Left hindlimb (tissue), 1 donor: ENCODE results near the gene SELENOP.
"Not testable (repeated sequence)": the region's sequence is repeated elsewhere in the genome, so short reads cannot be mapped to it uniquely, and the experiment has no call there.

Source experiments
- DNase-seq: peaks from one replicate; pipeline ENCODE4 v3.0.0-alpha.2; 2018

The SELENOP gene

DNA sequence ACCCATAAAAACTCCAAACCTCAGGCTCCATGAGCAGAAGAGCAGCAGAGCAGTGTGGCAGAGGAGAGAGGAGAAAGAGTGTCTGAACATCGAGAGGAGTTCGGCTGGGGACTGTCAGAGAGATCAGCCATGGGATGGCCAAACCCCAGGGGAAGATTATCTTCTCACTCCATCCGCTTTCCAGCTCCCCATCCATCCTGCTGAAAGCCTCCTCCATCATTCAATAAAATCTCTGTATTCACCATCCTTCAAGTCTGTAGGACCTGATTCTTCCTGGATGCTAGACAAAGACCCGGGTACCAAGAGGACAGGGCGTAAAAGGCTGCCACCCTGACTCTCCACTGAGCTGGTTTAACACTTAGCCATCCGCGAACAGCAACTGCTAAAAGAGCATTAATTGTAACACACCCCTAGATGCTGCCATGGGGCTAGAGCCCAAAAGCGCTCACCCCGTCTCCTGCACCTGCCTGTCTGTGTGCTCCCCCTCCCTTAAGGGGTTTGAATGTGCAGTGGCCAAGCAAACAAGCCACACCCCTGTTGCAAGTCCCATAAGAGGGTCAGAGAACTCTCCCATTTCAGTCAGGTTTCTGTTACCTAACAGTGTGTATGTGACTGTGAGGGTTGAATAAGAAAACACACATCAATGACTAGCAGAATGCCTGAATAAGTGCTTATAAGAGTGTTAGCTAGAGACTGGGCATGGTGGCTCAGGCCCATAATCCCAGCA is 13.9 kb upstream of the SELENOP start:
- no peak for DNase-seq

DNA sequence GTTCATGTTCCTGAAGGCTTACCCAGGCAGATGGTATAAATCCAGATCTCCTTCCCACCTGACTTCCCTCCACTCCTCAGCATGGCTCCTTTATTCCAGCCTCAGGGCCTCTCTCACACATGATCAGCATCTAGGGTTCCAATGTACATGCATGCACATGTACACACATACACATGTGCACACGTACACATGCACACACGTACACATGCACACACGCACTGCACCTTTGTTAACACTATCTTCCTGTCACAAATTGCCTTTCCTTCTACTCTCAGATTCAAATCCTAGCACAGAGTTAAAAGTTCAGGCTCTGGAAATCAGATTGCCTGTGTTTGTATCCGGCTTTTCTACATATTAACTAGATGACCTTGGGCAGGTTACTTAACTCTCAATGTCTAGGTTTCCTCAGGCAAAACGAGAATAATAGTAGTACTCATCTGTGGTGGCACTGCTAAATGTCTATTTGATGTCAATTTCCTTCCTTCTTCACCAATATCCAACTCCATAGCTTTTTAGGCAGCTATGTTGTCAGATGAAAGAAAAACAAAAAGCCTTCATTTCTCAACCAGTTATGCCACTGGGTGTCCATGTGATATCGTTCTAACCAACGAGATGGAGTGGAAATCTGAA is 12.8 kb upstream of the SELENOP start:
- DNase-seq: no peak

DNA sequence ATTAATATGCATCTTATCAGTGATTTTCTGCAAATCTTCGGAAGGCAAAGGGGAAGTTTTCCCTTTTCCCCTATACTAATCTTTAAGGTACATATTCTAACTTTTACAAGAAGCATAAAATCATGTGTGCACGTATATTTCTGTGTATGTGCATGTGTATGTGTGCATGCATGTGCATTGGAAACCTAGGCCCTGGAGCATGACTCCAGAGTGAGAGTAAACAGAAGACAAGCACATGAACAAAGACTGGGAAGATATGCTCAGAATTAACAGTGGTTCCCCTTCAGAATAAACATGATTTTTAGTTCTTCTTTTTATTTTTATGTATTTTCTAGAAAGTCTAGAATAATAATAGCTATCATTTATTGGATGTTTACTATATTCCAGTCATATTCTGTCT is 10.9 kb upstream of the SELENOP start:
- DNase-seq: no peak

DNA sequence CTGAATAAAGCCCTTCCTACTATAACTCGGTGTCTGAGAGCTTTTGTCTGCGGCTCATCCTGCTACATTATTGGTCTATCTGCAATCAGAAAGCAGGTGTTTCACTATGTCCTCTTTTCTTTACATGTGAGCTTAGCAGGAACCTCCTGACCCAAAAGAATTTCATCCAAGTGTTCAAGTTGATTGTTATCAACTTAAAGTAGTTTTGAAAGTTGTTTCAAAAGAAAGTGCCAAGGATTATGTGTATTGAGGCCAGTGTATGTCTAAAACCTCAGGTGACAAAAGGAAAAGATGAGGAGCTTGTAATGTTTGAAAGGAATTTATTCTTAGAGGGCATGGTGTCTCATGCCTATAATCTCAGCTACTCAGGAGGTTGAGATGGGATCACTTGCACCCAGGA is 8.1 kb upstream of the SELENOP start:
- no peak for DNase-seq

DNA sequence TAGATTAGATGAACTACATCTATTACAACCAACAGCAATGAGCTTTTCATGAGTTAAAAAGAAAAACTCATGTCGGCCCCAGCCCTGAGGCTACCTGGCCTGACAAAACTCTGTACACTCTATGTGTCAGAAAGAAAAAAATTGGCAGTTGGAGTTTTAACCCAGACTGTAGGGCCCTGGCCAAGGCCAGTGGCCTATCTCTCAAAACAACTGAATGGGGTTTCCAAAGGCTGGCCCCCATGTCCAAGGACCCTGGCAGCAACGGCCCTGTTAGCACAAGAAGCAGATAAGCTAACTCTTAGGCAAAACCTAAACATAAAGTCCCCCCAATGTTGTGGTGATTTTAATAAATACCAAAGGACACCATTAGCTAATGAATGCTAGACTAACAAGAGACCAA is 4.9 kb upstream of the SELENOP start:
- DNase-seq: not testable (repeated sequence)

DNA sequence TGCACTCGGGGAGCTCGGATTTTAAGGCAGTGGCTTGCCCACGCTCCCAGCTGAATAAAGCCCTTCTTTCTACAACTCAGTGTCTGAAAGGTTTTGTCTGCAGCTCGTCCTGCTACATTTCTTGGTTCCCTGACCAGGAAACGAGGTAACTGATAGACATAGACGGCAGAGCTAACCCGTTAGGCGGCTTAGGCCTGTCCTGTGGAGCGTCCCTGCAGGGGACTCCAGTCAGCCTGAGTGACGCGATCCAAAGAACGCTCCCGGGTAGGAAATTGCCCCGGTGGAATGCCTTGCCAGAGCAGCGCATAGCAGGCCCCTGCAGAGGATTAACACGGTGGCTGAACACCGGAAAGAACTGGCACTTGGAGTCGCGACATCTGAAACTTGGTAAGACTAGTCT is 1.8 kb upstream of the SELENOP start:
- no peak for DNase-seq

DNA sequence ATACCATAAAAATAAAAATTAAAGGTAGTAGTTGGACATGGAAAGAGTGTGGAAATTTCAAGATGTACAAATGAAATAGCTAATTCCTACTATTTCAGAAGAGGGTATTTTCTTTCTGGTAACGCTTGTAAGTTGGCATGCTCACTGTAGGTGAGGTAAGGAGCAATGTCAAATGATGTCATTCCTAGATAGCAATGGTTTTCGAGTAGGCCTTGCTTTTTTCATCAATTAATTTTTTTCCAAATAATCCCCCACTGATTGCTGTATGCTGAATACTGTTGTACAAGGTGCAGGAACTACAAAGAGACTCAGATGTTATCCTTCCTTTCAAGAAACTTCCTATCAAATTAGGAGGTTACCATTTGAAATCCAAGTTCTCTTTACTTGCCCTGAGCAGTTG is 928 bp upstream of the SELENOP start:
- DNase-seq: no peak

DNA sequence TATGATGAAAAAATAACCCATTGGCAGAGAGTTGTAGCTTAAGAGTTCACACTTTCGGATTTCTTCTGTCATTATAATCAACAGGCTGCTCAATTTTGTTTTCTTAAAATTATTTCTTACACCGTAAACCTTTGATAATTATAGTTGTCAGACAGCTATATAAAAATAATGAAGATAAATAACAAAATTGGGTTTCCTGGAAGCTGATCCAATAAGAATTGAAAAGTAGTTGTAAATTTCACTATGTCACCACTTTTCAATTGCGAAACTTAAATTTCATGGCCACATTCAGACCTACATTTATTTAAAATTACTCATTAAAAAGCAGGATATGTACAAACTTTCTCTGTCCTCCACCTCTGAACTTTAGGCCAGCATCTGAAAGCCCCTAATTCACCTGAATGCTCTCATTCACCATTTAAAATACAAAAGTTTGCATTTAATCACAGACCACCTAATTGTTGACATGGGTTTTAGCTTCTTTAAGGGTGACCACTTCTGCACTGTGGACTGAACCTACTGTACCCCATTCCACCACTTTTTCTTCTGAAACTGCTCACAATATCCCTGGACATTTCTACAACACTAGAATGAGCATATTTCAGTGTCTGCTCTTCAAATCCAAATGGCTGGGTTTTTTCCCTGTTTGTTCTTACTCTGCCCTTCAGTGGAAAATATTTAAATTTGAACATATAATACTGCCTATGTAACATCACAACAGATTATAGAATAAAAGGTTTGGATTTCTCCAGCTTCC is 680 bp downstream of the SELENOP start:
- no peak for DNase-seq

DNA sequence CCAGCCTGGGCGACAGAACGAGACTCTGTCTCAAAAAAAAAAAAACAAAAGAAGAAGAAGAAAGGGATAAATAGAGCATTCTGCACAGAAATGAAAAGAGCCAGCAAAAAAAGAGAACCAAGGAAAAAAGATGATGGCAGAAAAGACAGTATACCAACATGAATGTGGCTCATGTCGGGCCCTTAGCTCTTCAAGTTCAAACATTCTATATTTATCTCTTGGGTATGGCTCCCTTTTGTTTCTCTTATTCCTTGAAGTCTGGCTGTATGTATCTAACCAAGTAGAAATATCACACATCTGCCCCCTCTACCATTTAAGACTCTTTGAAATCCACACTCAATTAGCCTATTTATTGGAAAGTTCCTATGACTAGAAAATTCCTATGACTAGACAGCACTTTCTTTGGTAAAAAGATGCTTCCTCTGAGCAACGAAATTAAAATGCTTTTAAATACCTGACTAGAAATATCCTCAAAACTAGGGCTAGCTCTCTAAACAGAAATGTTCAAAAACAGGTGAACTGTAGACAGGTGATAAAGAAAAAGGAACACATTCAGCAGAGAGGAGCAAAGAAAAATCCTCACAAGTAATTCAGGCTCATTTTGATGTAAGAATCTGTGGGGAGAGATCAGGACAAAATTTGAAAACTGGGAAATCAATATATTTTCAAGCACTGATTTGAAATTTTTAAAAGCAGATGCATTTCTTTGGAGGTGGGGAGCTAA is 2.6 kb downstream of the SELENOP start:
- no peak for DNase-seq

DNA sequence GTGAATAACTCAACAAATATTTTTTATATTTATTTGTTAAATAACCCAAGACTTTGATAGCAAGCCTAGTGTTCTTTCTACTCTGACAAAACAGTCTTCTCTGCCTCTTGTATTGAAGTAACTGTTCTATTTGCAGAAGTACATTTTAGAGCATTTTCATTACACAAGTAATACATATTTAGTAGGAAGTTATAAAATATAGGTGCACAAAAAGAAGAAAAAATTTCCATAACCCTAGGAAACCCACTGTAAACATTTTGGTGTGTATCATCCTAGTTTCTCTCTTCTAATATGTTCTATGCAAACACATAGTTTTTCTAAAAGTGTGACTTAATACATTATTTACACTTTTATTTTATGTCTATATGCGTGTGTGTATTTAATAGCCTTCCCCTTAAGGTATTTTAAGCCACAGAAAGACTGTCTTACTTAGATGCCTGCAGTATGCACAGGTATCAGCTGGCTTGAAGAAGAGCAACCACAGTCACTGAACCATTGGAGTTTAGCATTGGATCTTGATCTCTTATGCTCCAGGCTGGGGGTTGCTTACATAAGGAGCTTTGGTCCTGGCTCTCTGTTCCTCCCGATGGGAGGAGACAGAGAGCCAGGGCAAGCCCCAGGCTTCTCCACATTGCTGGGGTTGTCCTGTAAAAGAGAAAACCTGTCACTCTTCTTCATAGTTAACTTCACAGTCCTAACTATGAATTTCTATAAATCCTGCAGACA is 3.8 kb downstream of the SELENOP start:
- DNase-seq: no peak

DNA sequence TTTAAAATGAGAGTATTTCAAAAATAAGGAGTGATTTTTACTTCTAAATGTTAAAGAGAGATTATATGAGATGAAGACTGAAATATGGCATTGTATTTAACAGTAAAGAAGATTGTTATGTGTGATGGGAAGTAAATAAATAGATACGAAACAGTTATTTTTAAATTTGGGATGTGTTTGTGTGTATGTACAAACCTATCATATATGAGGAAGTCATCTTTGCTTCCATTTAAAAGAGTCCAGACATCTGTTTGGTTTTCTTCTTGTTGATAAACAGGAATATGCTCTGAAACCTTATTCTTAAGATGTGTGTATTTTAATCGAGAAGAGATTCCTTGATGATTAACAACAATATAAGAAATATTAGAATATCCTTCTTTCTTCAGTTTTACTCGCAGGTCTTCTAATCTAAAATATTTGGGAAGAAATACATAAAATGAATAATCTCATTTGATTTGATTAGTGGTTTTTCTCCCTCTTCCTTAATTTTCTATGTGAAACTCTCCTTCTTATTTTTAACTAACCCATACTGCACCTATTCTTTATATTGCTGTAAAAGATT is 4.9 kb downstream of the SELENOP start:
- no peak for DNase-seq

DNA sequence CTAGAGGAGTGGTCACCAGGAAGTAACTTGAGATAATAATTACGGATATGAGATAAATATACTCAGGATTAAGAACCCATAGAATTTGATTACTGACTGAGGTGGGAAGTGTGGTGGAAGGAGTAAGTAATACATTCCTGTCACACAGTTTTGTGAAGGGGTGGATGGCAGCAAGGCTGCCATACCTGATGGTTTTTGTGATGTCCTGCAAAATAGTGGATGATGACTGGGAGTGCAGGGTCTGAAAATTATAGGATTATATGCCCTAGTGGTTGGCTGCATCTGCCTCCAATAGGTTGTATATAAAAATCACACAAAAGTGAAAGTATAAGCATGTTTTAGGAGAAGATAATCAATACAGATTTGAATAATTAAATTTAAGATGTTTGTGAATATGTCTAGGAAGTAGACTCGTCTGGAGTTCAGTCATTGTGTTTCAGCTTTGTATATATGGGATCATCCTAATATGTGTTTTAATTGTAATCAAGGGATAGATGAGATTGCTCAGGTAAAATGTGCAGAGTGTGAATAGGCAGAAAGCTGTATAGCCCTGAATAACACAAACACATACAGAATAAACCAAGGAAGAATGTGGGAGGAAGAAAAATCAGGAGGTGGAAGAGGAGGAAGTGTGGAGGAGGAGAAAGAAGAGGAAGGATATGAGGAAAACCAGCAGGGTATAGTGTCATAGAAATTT is 5.5 kb downstream of the SELENOP start:
- DNase-seq: no peak

DNA sequence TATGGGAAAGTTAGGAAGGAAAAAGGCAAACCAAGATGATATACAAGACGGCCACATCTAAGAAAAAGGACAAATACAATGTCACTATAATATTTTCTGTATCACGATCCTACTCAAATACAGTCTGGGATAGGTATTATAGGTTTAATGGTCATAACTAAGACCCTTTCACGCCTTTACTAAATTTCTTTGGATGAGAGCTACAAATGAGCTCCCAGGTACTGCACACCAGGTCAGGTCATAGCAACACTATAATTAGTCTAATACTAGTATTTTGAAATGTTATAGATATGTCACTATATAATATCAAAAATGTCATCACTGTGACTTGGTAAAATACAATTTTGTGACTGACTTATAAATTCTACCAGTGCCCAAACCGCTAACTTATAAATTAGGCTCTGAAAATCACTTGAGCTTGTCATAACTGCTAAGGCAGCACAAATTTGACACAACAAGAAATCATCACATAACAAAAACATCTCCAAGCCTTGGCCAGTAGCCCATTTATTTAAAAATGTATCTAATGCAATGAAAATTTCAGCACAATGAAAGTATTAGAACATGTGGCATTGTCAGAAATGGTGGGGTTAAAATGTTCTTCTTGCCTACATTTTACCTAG is 6.9 kb downstream of the SELENOP start:
- DNase-seq: no peak

DNA sequence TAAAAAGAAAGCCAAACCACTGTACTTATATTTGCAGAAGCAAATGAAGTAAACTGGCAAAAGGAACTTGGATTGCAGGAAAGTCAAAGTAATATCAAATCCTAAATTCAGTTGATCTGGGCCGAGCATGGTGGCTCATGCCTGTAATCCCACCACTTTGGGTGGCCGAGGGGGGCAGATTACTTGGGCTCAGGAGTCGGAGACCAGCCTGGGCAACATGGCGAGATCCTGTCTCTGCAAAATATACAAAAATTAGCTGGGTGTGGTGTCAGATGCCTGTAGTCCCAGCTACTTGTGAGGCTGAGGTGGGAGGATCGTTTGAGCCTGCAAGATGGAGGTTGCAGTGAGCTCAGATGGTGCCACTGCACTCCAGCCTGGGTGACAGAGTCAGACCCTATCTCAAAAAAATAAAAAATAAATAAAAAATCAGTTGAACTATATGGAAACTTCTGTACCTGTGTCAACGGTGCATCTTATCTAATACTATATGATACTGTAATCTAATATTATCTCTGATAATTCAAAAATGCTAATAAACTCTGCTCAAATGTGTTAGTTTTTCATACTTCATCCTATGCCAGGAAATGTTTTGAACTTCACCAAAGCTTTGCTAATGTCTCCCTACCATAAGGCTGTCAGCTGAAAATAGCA is 10.1 kb downstream of the SELENOP start:
- no peak for DNase-seq

DNA sequence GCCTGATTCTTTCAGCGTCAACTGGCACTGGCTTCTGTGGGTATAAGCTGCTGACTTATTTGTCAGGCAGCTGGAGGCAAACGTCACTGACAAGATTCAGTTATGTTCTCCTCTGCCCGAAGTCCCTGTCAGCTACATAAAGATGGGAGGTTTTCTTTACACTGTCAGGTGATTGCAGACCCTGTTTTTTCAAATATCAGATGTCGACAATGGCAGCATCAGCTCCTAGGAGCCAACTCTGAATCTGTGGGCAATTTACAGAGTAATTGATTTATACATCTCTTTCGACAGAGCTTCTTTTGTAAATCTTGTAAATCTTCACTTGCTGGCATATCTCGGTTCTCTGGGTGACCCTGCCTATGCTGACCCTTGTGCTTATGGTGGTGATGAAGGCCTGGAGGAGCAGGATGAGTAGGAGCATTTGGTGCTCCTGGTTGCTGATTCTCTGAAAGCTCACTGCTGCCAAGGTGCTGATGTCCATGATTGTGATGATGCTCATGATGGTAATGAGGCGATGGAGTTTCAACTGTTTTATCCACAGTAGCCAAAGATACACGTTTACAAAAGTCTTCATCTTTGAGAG is 10.9 kb downstream of the SELENOP start:
- DNase-seq: no peak

DNA sequence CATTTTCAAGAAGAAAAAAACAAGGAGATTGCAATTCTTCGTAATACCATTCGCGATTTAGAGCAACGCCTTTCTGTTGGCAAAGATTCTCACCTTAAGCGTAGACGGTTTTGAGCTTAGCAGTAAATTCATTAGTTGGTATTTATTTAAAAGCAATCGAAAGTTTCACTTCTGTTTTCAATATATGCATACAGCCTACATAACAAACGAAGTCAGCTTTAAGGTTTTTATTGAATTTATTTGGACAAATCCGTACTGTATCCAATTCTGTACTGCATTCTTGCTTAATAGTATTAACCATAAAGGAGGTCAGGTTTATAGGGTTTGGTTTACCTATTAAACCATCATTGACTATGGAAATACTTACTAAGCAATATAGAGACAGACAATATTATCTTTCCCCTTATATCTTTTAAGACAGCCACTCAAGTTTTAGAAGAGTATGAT is 12.0 kb downstream of the SELENOP start:
- DNase-seq: no peak

DNA sequence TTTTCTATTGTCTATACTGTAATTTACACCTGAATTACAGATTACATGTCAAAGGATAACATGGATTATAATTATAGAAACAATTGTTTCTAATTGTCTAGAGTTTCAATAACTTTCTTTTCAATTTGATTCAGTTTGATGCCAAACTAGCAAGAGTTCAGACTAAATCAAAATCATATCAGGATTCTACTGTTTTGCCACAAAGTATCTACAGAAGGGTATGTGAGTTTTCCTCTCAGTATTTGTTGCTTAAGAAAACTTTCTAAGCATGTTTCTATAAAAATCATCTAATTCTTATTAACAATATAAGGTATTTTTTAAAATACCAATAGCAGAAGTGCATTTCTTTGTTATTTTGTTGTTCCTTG is 12.5 kb downstream of the SELENOP start:
- DNase-seq: no peak

DNA sequence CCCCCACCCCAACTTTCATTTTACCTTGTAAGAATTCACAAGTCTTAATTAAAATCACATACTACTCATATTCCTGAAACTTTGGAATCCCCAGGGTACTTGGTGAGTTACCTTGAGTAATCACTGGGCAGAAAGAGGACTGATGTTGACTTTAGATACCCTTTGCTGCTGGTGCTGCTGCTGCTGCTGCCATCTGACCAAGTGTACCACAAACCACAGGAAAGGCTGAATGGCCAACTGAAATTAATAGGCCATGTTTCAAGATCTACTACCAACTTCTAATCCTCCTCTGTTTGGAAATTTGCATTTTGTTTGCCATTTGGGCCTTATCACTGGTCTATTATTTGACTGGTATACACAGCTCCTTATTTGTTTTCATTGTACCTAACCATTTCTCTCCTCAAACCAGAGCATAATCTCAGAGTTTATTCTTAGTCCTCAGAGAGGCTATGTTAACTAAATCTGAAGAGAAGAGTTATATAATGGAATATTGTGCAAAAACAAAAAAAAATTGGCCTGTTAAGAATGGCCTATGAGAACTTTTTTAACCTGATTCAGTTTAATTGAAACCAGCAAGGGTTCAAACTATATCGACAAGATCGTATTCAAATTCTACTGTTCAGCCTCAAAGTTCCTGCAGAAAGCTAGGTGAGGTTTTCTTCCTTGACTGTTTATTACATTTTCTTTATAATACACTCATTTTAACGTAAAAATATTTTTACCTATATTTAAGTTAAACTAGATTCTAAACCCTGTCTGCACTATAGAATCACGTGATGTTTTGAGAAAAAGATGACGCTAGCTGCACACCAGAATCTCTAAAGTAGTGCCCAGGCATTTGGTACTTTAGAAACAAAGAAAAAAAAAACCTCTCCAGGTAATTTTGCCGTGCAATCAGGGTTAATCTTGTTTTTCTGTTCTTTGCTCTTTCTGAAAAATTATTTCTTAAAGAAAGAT is 13.1 kb downstream of the SELENOP start:
- DNase-seq: no peak

DNA sequence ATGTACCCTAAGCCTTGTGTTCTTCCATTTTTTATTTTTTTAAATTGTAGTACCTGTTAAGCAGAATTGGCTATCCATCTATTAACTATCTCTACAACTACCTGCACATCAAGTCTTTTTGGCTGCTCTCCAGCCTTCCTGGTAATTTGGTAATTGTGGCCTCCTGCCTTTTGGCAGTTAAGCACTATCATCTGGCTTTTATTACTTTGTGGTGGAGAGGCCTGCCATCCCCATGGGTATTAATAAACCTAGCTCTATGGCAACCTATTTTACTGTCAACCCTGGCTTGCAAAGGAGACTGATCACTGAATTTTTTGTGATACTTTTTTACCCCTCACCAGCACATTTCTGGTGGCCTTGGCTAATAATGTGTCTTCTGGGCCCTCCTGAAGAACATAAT is 20.5 kb downstream of the SELENOP start:
- no peak for DNase-seq
